Esophagus muscularis mucosa (tissue), 4 donors: Measurements from ENCODE around the gene PIK3R2.

Source experiments
- EP300 ChIP-seq: sonication (generic); formaldehyde crosslinking; IDR thresholded peaks from one replicate; pipeline ENCODE4 v1.6.1; 2017; ENCODE audit warnings: antibody characterized with exemption
- POLR2A ChIP-seq: fragments of 450-650 bp; IDR thresholded peaks from one replicate; pipeline ENCODE4 v1.6.1; 2017; ENCODE audit warnings: antibody characterized with exemption, moderate library complexity, mild to moderate bottlenecking, low read depth
- POLR2AphosphoS5 ChIP-seq, 2 donors: sonication (generic); formaldehyde crosslinking; IDR thresholded peaks; one replicate each; pipeline ENCODE4 v1.6.1; 2017; ENCODE audit warnings: antibody characterized with exemption in 2 of 2
- TF ChIP-seq, protein P1 (sequence below), 3 experiments: fragments of 200-600 bp in 2 of 3; fragments of 450-650 bp in 1 of 3; sonication (generic) in 2 of 3; IDR thresholded peaks; one replicate each; pipeline ENCODE4 v1.5.1; 2017 to 2019; ENCODE audit warnings: antibody characterized with exemption in 3 of 3, mild to moderate bottlenecking in 2 of 3, moderate library complexity in 1 of 3

DNA sequence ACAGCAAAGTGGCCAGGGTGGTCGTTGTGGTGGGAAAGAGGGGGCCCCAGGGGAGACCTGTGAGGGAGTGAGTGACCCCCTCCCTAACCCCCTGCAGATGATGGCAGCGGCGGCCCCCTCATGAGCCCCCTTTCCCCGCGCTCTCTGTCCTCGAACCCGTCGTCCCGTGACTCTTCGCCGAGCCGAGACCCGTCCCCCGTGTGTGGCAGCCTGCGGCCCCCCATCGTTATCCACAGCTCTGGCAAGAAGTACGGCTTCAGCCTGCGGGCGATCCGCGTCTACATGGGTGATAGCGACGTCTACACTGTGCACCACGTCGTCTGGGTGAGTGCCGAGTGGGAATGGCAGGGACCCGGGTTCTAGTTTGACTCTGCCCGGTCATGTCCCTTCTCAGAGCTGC, 8.1 kb upstream of the PIK3R2 start:
- TF ChIP-seq, protein P1, sequence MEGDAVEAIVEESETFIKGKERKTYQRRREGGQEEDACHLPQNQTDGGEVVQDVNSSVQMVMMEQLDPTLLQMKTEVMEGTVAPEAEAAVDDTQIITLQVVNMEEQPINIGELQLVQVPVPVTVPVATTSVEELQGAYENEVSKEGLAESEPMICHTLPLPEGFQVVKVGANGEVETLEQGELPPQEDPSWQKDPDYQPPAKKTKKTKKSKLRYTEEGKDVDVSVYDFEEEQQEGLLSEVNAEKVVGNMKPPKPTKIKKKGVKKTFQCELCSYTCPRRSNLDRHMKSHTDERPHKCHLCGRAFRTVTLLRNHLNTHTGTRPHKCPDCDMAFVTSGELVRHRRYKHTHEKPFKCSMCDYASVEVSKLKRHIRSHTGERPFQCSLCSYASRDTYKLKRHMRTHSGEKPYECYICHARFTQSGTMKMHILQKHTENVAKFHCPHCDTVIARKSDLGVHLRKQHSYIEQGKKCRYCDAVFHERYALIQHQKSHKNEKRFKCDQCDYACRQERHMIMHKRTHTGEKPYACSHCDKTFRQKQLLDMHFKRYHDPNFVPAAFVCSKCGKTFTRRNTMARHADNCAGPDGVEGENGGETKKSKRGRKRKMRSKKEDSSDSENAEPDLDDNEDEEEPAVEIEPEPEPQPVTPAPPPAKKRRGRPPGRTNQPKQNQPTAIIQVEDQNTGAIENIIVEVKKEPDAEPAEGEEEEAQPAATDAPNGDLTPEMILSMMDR (IDR thresholded peaks at IDR 0.05), result no peak
- no peak for TF ChIP-seq POLR2A
- no peak for TF ChIP-seq EP300
- no peak for TF ChIP-seq POLR2AphosphoS5 (IDR thresholded peaks at IDR 0.05)
